B cell (primary cell): Measurements from ENCODE around the gene TARS1. TPM values are rescaled to one million over a fixed set of nuclear protein-coding genes. Genes with fewer than 3 reads are reported as not detected.

Experiments used
- ATAC-seq: fragments of 200-7000 bp; cut with Tn5 transposase; one replicate; pipeline ENCODE4 v1.10.0; 2021; ENCODE audit warnings: low read depth, mild to moderate bottlenecking, moderate number of reproducible peaks, moderate library complexity
- CTCF ChIA-PET: fragments of 350-600 bp; sonication (Branson Sonifier 250); formaldehyde crosslinking; loops from one replicate; lab custom pipeline; 2021; ENCODE audit warnings: antibody characterized with exemption, inconsistent platforms; lab: Charles Lee
- POLR2A ChIA-PET: fragments of 350-600 bp; sonication (Branson Sonifier 250); formaldehyde crosslinking; loops from one replicate; lab custom pipeline; 2021; ENCODE audit warnings: antibody characterized with exemption; lab: Charles Lee
- DNase-seq: peaks from one replicate; pipeline ENCODE4 v3.0.0; 2013
- H2AFZ ChIP-seq: 2 replicates; pipeline ENCODE4 v1.6.1; 2012; ENCODE audit warnings: mild to moderate bottlenecking, low read depth, low read length; ENCODE audit not compliant: insufficient read depth, poor library complexity, severe bottlenecking
- H3K27ac ChIP-seq, 2 donors: 1 replicate in 1 of 2; 2 replicates in 1 of 2; pipeline ENCODE4 v1.5.1; 2012 to 2013; ENCODE audit warnings: low read length in 2 of 2, mild to moderate bottlenecking in 2 of 2, moderate library complexity in 1 of 2
- H3K27me3 ChIP-seq, 4 experiments: fragments of 200-600 bp in 1 of 4; sonication (generic) in 1 of 4; replicated peaks in 1 of 4; 1 replicate in 2 of 4; 2 replicates in 2 of 4; pipeline versions ENCODE4 v1.6.1 to v1.7.0; 2013 to 2016; ENCODE audit warnings: low read length in 3 of 4, mild to moderate bottlenecking in 2 of 4, mixed read lengths in 1 of 4, moderate library complexity in 1 of 4; ENCODE audit not compliant: insufficient read depth in 4 of 4, control insufficient read depth in 3 of 4; ENCODE audit errors: control extremely low read depth in 1 of 4
- H3K36me3 ChIP-seq, 2 experiments: replicated peaks in 1 of 2; 1 replicate in 1 of 2; 2 replicates in 1 of 2; pipeline versions ENCODE4 v1.6.1 to v1.7.1; 2013; ENCODE audit warnings: low read length in 1 of 2; ENCODE audit not compliant: insufficient read depth in 2 of 2, control insufficient read depth in 1 of 2; ENCODE audit errors: control extremely low read depth in 1 of 2, extremely low read depth in 1 of 2
- H3K4me1 ChIP-seq, 2 donors: fragments of 200-600 bp in 1 of 2; sonication (generic) in 1 of 2; 1 replicate in 1 of 2; 2 replicates in 1 of 2; pipeline versions ENCODE4 v1.5.1 to v1.6.1; 2013 to 2017; ENCODE audit warnings: low read length in 2 of 2; ENCODE audit not compliant: control insufficient read depth in 2 of 2, insufficient read depth in 2 of 2
- H3K4me2 ChIP-seq: replicated peaks from 2 replicates; pipeline ENCODE3; 2012; ENCODE audit warnings: mild to moderate bottlenecking, low read depth, low read length; ENCODE audit not compliant: poor library complexity, severe bottlenecking
- H3K4me3 ChIP-seq, 5 experiments: fragments of 200-600 bp in 1 of 5; sonication (generic) in 1 of 5; 1 replicate in 3 of 5; 2 replicates in 2 of 5; pipeline versions ENCODE4 v1.5.1 to v1.7.0; 2011 to 2016; ENCODE audit warnings: low read length in 4 of 5, mild to moderate bottlenecking in 4 of 5, low read depth in 2 of 5, control low read depth in 1 of 5, moderate library complexity in 1 of 5; ENCODE audit not compliant: insufficient read depth in 1 of 5; ENCODE audit errors: control extremely low read depth in 1 of 5, extremely low read depth in 1 of 5
- H3K79me2 ChIP-seq: fragments of 200-600 bp; sonication (generic); one replicate; pipeline ENCODE4 v1.6.0; 2016; ENCODE audit warnings: low read length; ENCODE audit not compliant: control insufficient read depth, insufficient read depth
- H3K9ac ChIP-seq: fragments of 200-600 bp; sonication (generic); 2 replicates; pipeline ENCODE4 v1.6.1; 2017; ENCODE audit warnings: mild to moderate bottlenecking, low read length, moderate library complexity
- H3K9me3 ChIP-seq, 3 donors: one replicate each; pipeline versions ENCODE4 v1.6.1 to v1.7.1; 2013; ENCODE audit warnings: low read length in 2 of 3; ENCODE audit not compliant: control insufficient read depth in 2 of 3, insufficient read depth in 1 of 3; ENCODE audit errors: control extremely low read depth in 1 of 3
- H4K20me1 ChIP-seq: 2 replicates; pipeline ENCODE4 v1.6.0; 2012; ENCODE audit warnings: mild to moderate bottlenecking, low read length; ENCODE audit not compliant: insufficient read depth, control insufficient read depth, poor library complexity, severe bottlenecking
- H3K27ac Mint-ChIP-seq: one replicate; pipeline ENCODE4 v1.8.0; 2021; ENCODE audit warnings: mixed read lengths
- H3K27me3 Mint-ChIP-seq: one replicate; pipeline ENCODE4 v1.8.0; 2021; ENCODE audit warnings: mixed read lengths
- H3K4me1 Mint-ChIP-seq: one replicate; pipeline ENCODE4 v1.8.0; 2021; ENCODE audit warnings: mixed read lengths
- H3K4me3 Mint-ChIP-seq: one replicate; pipeline ENCODE4 v1.8.0; 2021; ENCODE audit warnings: mixed read lengths
- H3K9me3 Mint-ChIP-seq: one replicate; pipeline ENCODE4 v1.8.0; 2022; ENCODE audit warnings: mixed read lengths; ENCODE audit not compliant: insufficient read depth
- CTCF ChIP-seq: fragments of 200-600 bp; IDR thresholded peaks from one replicate; pipeline ENCODE4 v1.8.0; 2022; ENCODE audit warnings: antibody characterized with exemption, mild to moderate bottlenecking
- EZH2 ChIP-seq: IDR thresholded peaks from 2 replicates; pipeline ENCODE4 v1.6.1; 2012; ENCODE audit warnings: borderline replicate concordance, low read depth, mild to moderate bottlenecking, moderate library complexity, low read length; ENCODE audit not compliant: insufficient read depth, poor library complexity, severe bottlenecking
- WGBS: methylation state at CpG from one replicate; pipeline ENCODE4 v1.1.5; 2013; ENCODE audit warnings: missing lambda C conversion rate; ENCODE audit not compliant: insufficient coverage; 5-methylcytosine and 5-hydroxymethylcytosine counted together
- intact Hi-C: fragments of 100-400 bp; cut with micrococcal nuclease; formaldehyde crosslinking; loops from one replicate; pipeline ENCODE4 v1.10.0; 2022
- polyA plus RNA-seq: library from polyadenylated mRNA; depleted of rRNA; stranded (reverse); fragments of >200 nt; gene quantifications from 2 replicates; pipeline ENCODE4 v1.2.3, GENCODE V29; 2012
- total RNA-seq, 2 donors: library from RNA; stranded (reverse); fragments of 120-200 nt in 1 of 2; gene quantifications; 1 replicate in 1 of 2; 2 replicates in 1 of 2; pipeline versions ENCODE4 v1.2.3 to v1.2.4, GENCODE V29; 2013 to 2022

The TARS1 gene
- total and polyA plus RNA-seq, 2 donors (not counting 1 experiment from before 2014, with no cell fraction given): 11.0 to 66.0 TPM

GRCh38 chr5:33482335-33482734 is 41.6 kb downstream of the TARS1 start:
- Histone ChIP-seq H3K9ac (no peak overlapping the region), H3K4me2 (no peak overlapping the region), H3K27ac (no peak overlapping the region), H3K4me3 (no peak overlapping the region), H3K4me1 (no peaks in the 10 kb centered on the region), H3K9me3 (no peaks in the 10 kb centered on the region), H3K36me3 (no peaks in the 10 kb centered on the region), H4K20me1 (no peaks in the 10 kb centered on the region), H2AFZ (no peak overlapping the region), H3K27me3 (no peaks in the 10 kb centered on the region), H3K79me2 (no peaks in the 10 kb centered on the region)
- Mint-ChIP-seq H3K27ac (no peak overlapping the region), H3K27me3 (no peaks in the 10 kb centered on the region), H3K9me3 (no peaks in the 10 kb centered on the region), H3K4me1 (no peaks in the 10 kb centered on the region), H3K4me3 (no peak overlapping the region)
- WGBS: 98% methylated on average over 5 of the region's 7 CpGs
- intact Hi-C loops: no loop called here
- DNase-seq: no peak
- no peak for ATAC-seq
- ChIA-PET CTCF (no interaction called here), POLR2A (no interaction called here)
- TF ChIP-seq EZH2 (no peak), CTCF (no peak)

- Histone ChIP-seq H3K79me2 (no peaks in the 10 kb centered on the region), H3K36me3 (no peaks in the 10 kb centered on the region), H3K9ac (no peak overlapping the region), H3K4me3 (no peak overlapping the region), H3K4me2 (no peak overlapping the region), H3K27ac (no peak overlapping the region), H4K20me1 (no peaks in the 10 kb centered on the region), H2AFZ (no peak overlapping the region), H3K4me1 (no peaks in the 10 kb centered on the region), H3K27me3 (no peaks in the 10 kb centered on the region), H3K9me3 (no peaks in the 10 kb centered on the region)
- WGBS: no CpG with 5 or more reads among the region's 3 CpGs
- TF ChIP-seq EZH2 (no peak), CTCF (no peak)
- ChIA-PET POLR2A (no interaction called here), CTCF (no interaction called here)
- H3K27ac Mint-ChIP-seq: no peak overlapping the region
- no peaks in the 10 kb centered on the region for H3K27me3 Mint-ChIP-seq
- no peaks in the 10 kb centered on the region for H3K9me3 Mint-ChIP-seq
- H3K4me1 Mint-ChIP-seq: no peaks in the 10 kb centered on the region
- ATAC-seq (no peak), DNase-seq (no peak)
- intact Hi-C loops: no loop called here
- no peak overlapping the region for H3K4me3 Mint-ChIP-seq
Observed at GRCh38 chr5:33487236-33487635, 46.5 kb downstream of the TARS1 start.
